ENCODE measurements around the gene ADK.

DNA sequence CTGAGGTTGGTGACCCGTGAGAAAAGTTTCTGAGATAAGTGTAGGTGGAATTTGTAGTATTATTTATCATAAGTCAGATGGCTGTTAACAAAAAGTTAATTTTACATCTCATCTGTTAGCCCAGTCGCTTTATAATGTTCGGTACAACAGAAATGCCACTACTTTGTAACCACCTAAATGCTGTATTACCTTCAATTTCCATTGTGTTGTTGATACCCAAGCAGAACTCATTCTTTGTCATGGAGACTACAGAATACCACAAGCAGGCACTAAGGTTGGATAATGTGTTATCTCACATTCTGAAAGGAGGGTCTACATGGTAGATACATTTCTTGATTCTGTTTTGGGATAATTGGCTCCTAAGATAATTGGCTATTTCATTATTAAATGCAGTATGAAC, 425.6 kb downstream of the ADK start:
- TF ChIP-seq, protein P1, sequence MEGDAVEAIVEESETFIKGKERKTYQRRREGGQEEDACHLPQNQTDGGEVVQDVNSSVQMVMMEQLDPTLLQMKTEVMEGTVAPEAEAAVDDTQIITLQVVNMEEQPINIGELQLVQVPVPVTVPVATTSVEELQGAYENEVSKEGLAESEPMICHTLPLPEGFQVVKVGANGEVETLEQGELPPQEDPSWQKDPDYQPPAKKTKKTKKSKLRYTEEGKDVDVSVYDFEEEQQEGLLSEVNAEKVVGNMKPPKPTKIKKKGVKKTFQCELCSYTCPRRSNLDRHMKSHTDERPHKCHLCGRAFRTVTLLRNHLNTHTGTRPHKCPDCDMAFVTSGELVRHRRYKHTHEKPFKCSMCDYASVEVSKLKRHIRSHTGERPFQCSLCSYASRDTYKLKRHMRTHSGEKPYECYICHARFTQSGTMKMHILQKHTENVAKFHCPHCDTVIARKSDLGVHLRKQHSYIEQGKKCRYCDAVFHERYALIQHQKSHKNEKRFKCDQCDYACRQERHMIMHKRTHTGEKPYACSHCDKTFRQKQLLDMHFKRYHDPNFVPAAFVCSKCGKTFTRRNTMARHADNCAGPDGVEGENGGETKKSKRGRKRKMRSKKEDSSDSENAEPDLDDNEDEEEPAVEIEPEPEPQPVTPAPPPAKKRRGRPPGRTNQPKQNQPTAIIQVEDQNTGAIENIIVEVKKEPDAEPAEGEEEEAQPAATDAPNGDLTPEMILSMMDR (conservative IDR thresholded peaks at IDR 0.05; ENCODE audit: low read length), result no peak
- TF ChIP-seq EZH2phosphoT487 (IDR thresholded peaks at IDR 0.05; ENCODE audit: borderline replicate concordance), result no peak

Measured in Loucy (cell line).